Measurements from ENCODE around the gene STMP1. TPM values are rescaled to one million over a fixed set of nuclear protein-coding genes. Genes with fewer than 3 reads are reported as not detected.
"Not testable (repeated sequence)": the region's sequence is repeated elsewhere in the genome, so short reads cannot be mapped to it uniquely, and the experiment has no call there.

STMP1 gene
- total RNA-seq, 1 donor from 2014 or later, result 54.6 TPM

DNA sequence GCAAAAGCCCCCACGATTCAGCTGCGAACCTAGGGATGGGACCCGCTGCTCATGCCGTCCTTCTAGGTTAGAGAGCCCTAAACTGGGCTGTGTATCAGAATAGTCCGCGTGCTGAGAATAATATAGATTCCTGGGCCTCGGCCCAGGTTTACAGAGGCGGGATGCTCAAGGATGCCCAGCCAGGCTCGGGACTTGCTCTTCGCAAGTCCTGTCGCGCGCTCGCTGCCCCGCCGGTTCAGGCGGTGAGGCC, 266 bp upstream of the STMP1 start:
- Mint-ChIP-seq H3K36me3 (ENCODE audit: unreplicated experiment) (peaks cover 4% of the 10 kb centered on the region), H3K27ac (ENCODE audit: unreplicated experiment) (peak overlapping the region; percentile 83), H3K9me3 (ENCODE audit: unreplicated experiment) (peaks cover 9% of the 10 kb centered on the region)

DNA sequence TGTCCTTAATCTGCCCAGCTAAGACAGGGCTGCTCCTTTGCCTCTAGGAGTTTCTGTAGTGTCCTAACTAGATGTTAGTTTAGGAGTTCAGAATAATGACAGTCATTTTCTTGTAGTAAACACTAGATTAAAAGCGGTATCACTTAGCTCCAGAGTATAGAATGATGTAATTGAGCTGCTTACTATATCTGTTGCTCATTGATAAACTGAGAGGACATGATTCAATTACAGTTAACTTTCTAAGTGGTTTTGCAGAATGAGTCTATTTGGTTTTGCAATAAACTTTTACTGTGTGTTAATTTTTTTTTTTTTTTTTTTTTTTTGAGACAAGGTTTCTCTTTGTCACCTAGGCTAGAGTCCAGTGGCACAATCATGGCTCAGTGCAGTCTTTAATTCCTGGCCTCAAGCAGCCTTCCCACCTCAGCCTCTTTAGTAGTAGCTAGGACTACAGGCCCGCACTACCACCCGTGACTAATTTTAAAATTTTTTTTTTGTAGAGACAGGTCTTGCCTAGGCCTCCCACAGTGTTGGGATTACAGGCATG, 1.8 kb downstream of the STMP1 start:
- no peak for DNase-seq
- H3K27me3 Mint-ChIP-seq (ENCODE audit: unreplicated experiment), result peaks cover 6% of the 10 kb centered on the region
- H3K4me3 Mint-ChIP-seq (ENCODE audit: unreplicated experiment), result peak overlapping the region; percentile 80
- H3K36me3 Mint-ChIP-seq (ENCODE audit: unreplicated experiment), result peaks cover 4% of the 10 kb centered on the region
- H3K27ac Mint-ChIP-seq (ENCODE audit: unreplicated experiment), result peak overlapping the region; percentile 28
- H3K9me3 Mint-ChIP-seq (ENCODE audit: unreplicated experiment), result peaks cover 9% of the 10 kb centered on the region
- TF ChIP-seq CTCF (IDR thresholded peaks at IDR 0.05; ENCODE audit: partially characterized antibody, unreplicated experiment), result no peak
- peaks cover 5% of the 10 kb centered on the region for H3K4me1 Mint-ChIP-seq (ENCODE audit: low read depth, unreplicated experiment)

More for the DNA sequence above, 266 bp upstream of the STMP1 start:
- TF ChIP-seq CTCF (IDR thresholded peaks at IDR 0.05; ENCODE audit: partially characterized antibody, unreplicated experiment), result no peak
- peaks cover 8% of the 10 kb centered on the region for H3K27me3 Mint-ChIP-seq (ENCODE audit: unreplicated experiment)
- DNase-seq, result no peak
- peaks cover 3% of the 10 kb centered on the region for H3K4me1 Mint-ChIP-seq (ENCODE audit: low read depth, unreplicated experiment)
- H3K4me3 Mint-ChIP-seq (ENCODE audit: unreplicated experiment), result peak overlapping the region; percentile 81

GRCh38 chr7:135665042-135665441, 2.7 kb downstream of the STMP1 start:
- peaks cover 9% of the 10 kb centered on the region for H3K9me3 Mint-ChIP-seq (ENCODE audit: unreplicated experiment)
- no peak overlapping the region for H3K4me3 Mint-ChIP-seq (ENCODE audit: unreplicated experiment)
- no peak for DNase-seq
- H3K36me3 Mint-ChIP-seq (ENCODE audit: unreplicated experiment), result peaks cover 4% of the 10 kb centered on the region
- H3K27ac Mint-ChIP-seq (ENCODE audit: unreplicated experiment), result no peak overlapping the region
- TF ChIP-seq CTCF (IDR thresholded peaks at IDR 0.05; ENCODE audit: partially characterized antibody, unreplicated experiment), result no peak
- H3K27me3 Mint-ChIP-seq (ENCODE audit: unreplicated experiment), result peaks cover 6% of the 10 kb centered on the region
- peaks cover 7% of the 10 kb centered on the region for H3K4me1 Mint-ChIP-seq (ENCODE audit: low read depth, unreplicated experiment)

- peaks cover 9% of the 10 kb centered on the region for H3K9me3 Mint-ChIP-seq (ENCODE audit: unreplicated experiment)
- H3K27me3 Mint-ChIP-seq (ENCODE audit: unreplicated experiment), result peaks cover 6% of the 10 kb centered on the region
- H3K27ac Mint-ChIP-seq (ENCODE audit: unreplicated experiment), result peak overlapping the region; percentile 43
- TF ChIP-seq CTCF (IDR thresholded peaks at IDR 0.05; ENCODE audit: partially characterized antibody, unreplicated experiment), result no peak
- H3K4me1 Mint-ChIP-seq (ENCODE audit: low read depth, unreplicated experiment), result peaks cover 9% of the 10 kb centered on the region
- H3K36me3 Mint-ChIP-seq (ENCODE audit: unreplicated experiment), result peaks cover 4% of the 10 kb centered on the region
- H3K4me3 Mint-ChIP-seq (ENCODE audit: unreplicated experiment), result no peak overlapping the region
- DNase-seq, result no peak
Observed at GRCh38 chr7:135666156-135666555, 3.8 kb downstream of the STMP1 start.

DNA sequence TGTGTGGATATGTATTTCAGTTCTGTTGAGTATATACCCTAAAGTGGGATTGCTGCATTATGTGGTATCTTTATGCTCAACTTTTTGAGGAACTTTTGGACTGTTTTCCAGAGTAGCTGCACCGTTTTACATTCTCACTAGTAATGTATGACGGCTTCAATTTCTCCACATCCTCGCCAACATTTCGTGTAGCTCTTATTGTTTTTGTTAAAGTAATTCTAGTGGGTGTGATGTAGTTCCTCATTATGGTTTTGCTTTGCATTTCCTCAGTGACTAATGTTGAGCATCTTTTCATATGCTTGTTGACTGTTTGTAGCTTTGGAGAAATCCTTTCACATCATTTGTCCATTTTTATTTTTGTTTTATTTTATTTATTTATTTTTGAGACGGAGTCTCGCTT, 4.5 kb downstream of the STMP1 start:
- peaks cover 5% of the 10 kb centered on the region for H3K9me3 Mint-ChIP-seq (ENCODE audit: unreplicated experiment)
- H3K36me3 Mint-ChIP-seq (ENCODE audit: unreplicated experiment), result peaks cover 4% of the 10 kb centered on the region
- H3K27me3 Mint-ChIP-seq (ENCODE audit: unreplicated experiment), result peaks cover 6% of the 10 kb centered on the region
- no peak for DNase-seq
- H3K4me3 Mint-ChIP-seq (ENCODE audit: unreplicated experiment), result no peak overlapping the region
- TF ChIP-seq CTCF (IDR thresholded peaks at IDR 0.05; ENCODE audit: partially characterized antibody, unreplicated experiment), result no peak
- no peak overlapping the region for H3K27ac Mint-ChIP-seq (ENCODE audit: unreplicated experiment)
- H3K4me1 Mint-ChIP-seq (ENCODE audit: low read depth, unreplicated experiment), result peaks cover 9% of the 10 kb centered on the region

- peaks cover 10% of the 10 kb centered on the region for H3K4me1 Mint-ChIP-seq (ENCODE audit: low read depth, unreplicated experiment)
- DNase-seq; H3K27me3 Mint-ChIP-seq (ENCODE audit: unreplicated experiment); H3K27ac Mint-ChIP-seq (ENCODE audit: unreplicated experiment); H3K4me3 Mint-ChIP-seq (ENCODE audit: unreplicated experiment); H3K9me3 Mint-ChIP-seq (ENCODE audit: unreplicated experiment); H3K36me3 Mint-ChIP-seq (ENCODE audit: unreplicated experiment): not testable (repeated sequence)
Observed at GRCh38 chr7:135667626-135668025, 5.3 kb downstream of the STMP1 start.

GRCh38 chr7:135668852-135669395, 6.6 kb downstream of the STMP1 start:
- H3K9me3 Mint-ChIP-seq (ENCODE audit: unreplicated experiment); DNase-seq; H3K27ac Mint-ChIP-seq (ENCODE audit: unreplicated experiment); H3K27me3 Mint-ChIP-seq (ENCODE audit: unreplicated experiment); H3K36me3 Mint-ChIP-seq (ENCODE audit: unreplicated experiment); H3K4me3 Mint-ChIP-seq (ENCODE audit: unreplicated experiment): not testable (repeated sequence)
- peaks cover 16% of the 10 kb centered on the region for H3K4me1 Mint-ChIP-seq (ENCODE audit: low read depth, unreplicated experiment)
